H4 (cell line): ENCODE measurements around the gene KRTAP10-9. TPM values are rescaled to one million over a fixed set of nuclear protein-coding genes. Genes with fewer than 3 reads are reported as not detected.
"Not testable (repeated sequence)": the region's sequence is repeated elsewhere in the genome, so short reads cannot be mapped to it uniquely, and the experiment has no call there.

Source experiments
- DNase-seq: peaks from one replicate; pipeline ENCODE4 v3.0.0-alpha.2; 2015; ENCODE audit warnings: low spot score
- total RNA-seq: library from RNA; depleted of rRNA; stranded (reverse); fragments of >200 nt; shearing (Covaris generic); gene quantifications from 2 replicates; pipeline ENCODE4 v1.2.3, GENCODE V29; 2014; rRNA removed

KRTAP10-9 gene, protein sequence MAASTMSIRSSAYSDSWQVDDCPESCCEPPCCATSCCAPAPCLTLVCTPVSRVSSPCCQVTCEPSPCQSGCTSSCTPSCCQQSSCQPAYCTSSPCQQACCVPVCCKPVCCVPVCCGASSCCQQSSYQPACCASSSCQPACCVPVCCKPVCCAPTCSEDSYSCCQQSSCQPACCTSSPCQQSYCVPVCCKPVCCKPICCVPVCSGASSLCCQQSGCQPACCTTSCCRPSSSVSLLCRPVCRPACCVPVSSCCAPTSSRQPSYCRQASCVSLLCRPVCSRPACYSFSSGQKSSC
- total RNA-seq, result not detected in 2 replicates

- DNase-seq, result no peak
Measured at GRCh38 chr21:44626673-44627143, at the start of gene KRTAP10-9. Gene KRTAP10-9, plus strand, starts transcription at chr21:44627093. Its CDS starts 79 bp downstream, at chr21:44627172.

- no peak for DNase-seq
Measured at GRCh38 chr21:44578371-44579055, 48.4 kb upstream of the KRTAP10-9 start.

DNA sequence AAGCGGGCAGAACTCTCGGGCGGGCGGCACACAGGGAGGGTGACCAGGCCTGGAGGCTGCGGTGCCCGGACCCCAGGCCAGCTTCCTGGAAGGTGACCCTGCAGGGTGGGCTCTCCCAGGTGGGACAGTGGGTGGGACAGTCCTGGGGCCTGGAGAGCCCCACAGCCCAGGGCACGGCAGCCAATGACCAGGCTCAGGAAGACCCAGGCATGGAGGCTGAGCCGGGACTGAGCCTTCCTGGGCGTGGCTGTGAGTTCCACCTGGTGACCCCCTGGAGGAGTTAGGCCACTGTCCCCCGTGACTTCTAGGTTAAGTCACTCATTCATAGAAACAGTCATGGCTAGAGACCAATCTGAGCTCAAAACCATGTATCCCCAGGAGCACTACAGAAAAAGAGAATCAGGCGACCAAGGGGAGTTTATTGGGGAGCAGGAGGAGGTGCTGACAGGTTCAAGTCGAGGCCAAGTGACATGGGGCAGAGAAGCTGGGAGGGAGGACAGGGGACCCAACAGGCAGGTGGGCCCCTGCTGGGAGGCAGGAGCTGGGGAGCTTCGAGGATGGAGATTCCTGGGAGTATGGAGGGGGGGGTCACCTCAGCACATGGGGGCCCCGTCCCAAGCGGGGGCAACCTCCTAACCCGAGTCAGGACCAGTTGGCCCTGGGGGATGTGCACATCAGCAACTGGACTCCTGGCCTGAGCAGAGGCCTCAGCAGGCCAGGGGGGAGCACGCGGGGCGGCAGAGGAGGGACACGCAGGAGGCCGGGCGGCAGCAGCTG lies 47.6 kb upstream of the KRTAP10-9 start:
- no peak for DNase-seq

- DNase-seq, result no peak
Measured at GRCh38 chr21:44579833-44580144, 47.1 kb upstream of the KRTAP10-9 start.

DNA sequence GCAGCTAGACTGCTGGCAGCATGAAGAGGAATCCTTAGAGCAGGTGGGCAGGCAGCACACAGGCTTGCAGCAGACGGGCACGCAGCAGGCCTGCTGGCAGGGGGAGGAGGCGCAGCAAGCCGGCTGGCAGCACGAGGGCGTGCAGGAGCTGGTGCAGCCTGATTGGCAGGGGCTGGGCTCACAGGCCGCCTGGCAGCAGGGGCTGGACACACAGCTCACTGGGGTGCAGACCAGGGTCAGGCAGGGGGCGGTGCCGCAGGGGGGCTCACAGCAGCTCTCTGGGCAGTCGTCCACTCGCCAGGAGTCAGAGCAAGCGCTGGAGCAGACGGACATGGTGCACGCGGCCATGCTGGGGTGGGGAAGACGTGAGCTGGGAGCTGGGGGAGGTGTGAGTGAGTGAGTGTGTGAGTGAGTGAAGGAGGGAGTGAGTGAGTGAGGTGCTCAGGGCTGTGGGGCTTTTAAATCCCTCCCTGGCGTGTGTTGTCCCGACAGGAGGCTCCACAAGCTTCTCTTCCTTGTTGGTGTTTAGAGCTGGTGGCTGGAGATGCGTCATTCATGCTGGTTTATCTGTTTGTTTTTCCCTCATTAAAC lies 46.6 kb upstream of the KRTAP10-9 start, which contains the start of gene KRTAP10-5:
Gene KRTAP10-5 (minus strand): TSS at position 374 of the 591 bp plus-strand sequence. CDS start 26 bp downstream, at position 348.
- DNase-seq, result not testable (repeated sequence)

DNA sequence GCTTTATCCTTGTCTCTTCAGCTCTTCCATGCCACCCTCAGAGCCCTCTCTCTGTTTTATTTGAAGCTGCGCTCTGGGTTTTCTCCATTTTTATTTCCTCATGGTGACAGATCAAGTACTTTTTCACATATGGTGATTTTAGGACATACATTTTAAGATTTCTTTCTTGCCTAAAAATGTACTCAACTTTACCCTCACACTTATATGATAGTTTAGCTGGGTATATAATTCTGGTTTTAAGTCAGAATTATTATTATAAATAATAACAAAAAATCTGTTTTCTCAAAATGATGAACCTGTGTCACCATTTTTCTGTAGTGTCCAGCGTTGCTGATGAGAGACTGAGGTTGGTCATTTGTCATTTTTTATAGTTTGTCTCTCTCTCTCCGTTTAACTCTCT lies 45.7 kb upstream of the KRTAP10-9 start:
- no peak for DNase-seq

- no peak for DNase-seq
Measured at GRCh38 chr21:44582055-44582454, 44.8 kb upstream of the KRTAP10-9 start.

- DNase-seq, result no peak
Measured at GRCh38 chr21:44583089-44583799, 43.6 kb upstream of the KRTAP10-9 start.

GRCh38 chr21:44583800-44584147 lies 43.1 kb upstream of the KRTAP10-9 start:
- no peak for DNase-seq

GRCh38 chr21:44585892-44586291 lies 41.0 kb upstream of the KRTAP10-9 start:
- DNase-seq, result no peak

DNA sequence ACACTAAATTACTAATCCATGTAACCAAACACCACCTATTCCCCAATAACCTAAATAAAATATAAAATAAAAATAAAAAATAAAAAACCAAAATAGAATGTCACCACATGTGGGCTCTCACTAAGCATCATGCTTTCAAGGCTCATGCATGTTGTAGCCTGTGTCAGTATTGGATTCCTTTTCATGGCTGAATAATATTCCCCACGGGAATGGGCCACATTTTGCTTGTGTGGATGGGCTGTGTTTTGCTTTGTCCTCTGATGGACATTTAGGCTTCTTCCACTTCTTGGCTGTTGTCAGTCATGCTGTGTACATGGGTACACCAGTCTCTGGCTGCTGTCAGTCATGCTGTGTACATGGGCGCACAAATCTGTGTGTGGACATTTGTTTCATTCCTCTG lies 37.8 kb upstream of the KRTAP10-9 start:
- no peak for DNase-seq

GRCh38 chr21:44589586-44590305 lies 37.1 kb upstream of the KRTAP10-9 start:
- DNase-seq, result no peak

- no peak for DNase-seq
Measured at GRCh38 chr21:44590311-44590721, 36.6 kb upstream of the KRTAP10-9 start.

DNA sequence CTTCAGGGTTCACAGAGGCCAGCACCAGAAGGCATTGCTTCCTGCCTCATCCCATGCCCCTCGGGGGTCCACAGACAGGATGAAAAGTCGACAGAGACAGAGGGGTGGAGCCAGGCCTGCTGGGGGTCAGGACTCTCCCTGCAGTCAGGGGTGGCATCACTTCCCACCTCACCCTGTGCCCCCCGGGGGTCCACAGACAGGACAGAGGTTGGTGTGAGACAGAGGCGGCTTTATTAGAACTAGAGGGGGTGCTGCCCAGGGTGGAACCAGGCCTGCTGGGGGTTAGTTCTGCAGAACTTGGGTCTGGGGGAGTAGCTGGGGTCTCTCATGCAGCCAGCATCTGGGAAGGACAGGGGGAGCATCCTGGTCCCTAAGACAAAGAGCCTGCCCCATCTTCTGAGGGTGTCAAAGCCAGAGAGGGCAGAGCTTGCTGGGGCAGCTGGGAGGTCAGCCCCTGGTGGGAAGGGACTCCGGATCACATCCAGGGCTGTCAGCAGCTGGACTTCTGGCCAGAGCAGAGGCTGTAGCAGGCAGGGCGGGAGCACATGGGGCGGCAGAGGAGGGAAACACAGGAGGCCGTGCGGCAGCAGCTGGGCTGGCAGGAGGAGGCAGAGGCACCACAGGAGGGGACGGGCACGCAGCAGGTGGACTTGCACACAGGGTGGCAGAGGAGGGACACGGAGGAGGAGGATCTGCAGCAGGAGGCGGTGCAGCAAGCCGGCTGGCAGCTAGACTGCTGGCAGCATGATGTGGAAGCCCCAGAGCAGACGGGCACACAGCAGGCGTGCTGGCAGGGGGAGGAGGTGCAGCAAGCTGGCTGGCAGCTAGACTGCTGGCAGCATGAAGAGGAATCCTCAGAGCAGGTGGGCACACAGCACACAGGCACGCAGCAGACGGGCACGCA lies 35.7 kb upstream of the KRTAP10-9 start:
- not testable (repeated sequence) for DNase-seq

DNA sequence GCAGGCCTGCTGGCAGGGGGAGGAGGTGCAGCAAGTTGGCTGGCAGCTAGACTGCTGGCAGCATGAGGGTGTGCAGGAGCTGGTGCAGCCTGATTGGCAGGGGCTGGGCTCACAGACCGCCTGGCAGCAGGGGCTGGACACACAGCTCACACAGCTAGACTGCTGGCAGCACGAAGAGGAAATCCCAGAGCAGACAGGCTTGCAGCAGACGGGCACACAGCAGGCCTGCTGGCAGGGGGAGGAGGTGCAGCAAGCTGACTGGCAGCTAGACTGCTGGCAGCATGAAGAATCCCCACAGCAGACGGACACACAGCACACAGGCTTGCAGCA lies 35.1 kb upstream of the KRTAP10-9 start:
- DNase-seq, result not testable (repeated sequence)

GRCh38 chr21:44592446-44593311 lies 34.2 kb upstream of the KRTAP10-9 start, which contains the start of gene KRTAP10-6:
Gene KRTAP10-6, minus strand, starts transcription at chr21:44592505. Its CDS starts 21 bp downstream, at chr21:44592484.
- no peak for DNase-seq

GRCh38 chr21:44593598-44594405 lies 33.1 kb upstream of the KRTAP10-9 start:
- DNase-seq, result no peak

DNA sequence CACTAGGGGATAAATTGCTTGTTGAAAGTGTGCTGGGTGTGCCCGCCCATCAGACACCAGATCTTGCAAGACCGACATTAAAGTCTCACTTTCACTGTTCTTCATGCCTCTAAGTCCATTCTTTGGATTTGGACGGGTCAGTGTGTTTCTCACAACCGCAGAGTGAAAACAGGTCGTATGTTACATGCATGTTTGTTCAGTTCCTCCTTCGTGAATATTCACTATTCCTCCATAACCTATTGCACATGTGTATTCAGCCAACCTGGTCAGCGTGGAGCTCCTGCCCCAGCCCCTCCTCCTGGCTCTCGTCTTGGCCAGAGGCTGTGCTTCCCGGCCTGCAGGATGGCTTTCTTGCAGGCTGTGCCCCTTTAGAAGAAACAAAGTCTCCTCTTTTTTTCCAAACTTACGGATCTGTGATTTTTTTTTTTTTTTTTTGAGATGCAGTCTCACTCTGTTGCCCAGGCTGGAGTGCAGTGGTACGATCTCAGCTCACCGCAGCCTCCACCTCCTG lies 32.4 kb upstream of the KRTAP10-9 start:
- DNase-seq, result no peak
